A549 (cell line): ENCODE data around the gene PAQR7. TPM values are rescaled to one million over a fixed set of nuclear protein-coding genes. Genes with fewer than 3 reads are reported as not detected.

Experiments
- ATAC-seq, 2 experiments: fragments of 200-7000 bp in 1 of 2; fragments of >200 bp in 1 of 2; cut with Nextera tagmentation in 1 of 2; cut with Tn5 transposase in 1 of 2; 3 replicates each; pipeline versions ENCODE4 v1.8.0 to v1.9.1; 2018 to 2020; ENCODE audit warnings: mild to moderate bottlenecking in 1 of 2, moderate library complexity in 1 of 2
- CTCF ChIA-PET: fragments of 300-600 bp; sonication (Branson Sonifier 250); formaldehyde crosslinking; extraction: SDS; loops from one replicate; lab custom pipeline; 2021; ENCODE audit warnings: antibody characterized with exemption, inconsistent platforms; lab: Yijun Ruan, JAX
- POLR2A ChIA-PET: fragments of 350-600 bp; formaldehyde crosslinking; extraction: SDS; loops from one replicate; lab custom pipeline; 2021; ENCODE audit warnings: antibody characterized with exemption, inconsistent platforms; lab: Yijun Ruan, JAX
- DNase-seq, 2 experiments: peaks; one replicate each; pipeline versions ENCODE4 v3.0.0 to v3.0.0-alpha.2; 2011 to 2016; ENCODE audit warnings: low read depth in 1 of 2, low spot score in 1 of 2
- FAIRE-seq: peaks from 2 replicates; lab custom pipeline; 2011; peaks lifted over from hg19 to GRCh38; lab: Jason Lieb, UNC
- H3K27ac ChIP-seq, 2 experiments: fragments of >200 bp; sonication (Bioruptor Twin); formaldehyde crosslinking; 3 replicates each; pipeline ENCODE4 v1.5.1; 2016 to 2017
- H3K4me1 ChIP-seq: fragments of >200 bp; sonication (Bioruptor Twin); formaldehyde crosslinking; 3 replicates; pipeline ENCODE4 v1.6.1; 2016
- H3K4me2 ChIP-seq: fragments of >200 bp; sonication (Bioruptor Twin); formaldehyde crosslinking; 3 replicates; pipeline ENCODE4 v1.6.1; 2016
- H3K4me3 ChIP-seq: fragments of >200 bp; sonication (Bioruptor Twin); formaldehyde crosslinking; 3 replicates; pipeline ENCODE4 v1.5.1; 2016
- H3K9me3 ChIP-seq: fragments of >200 bp; sonication (Bioruptor Twin); formaldehyde crosslinking; 3 replicates; pipeline ENCODE4 v1.6.1; 2016
- CBX2 ChIP-seq: fragments of 200-600 bp; sonication (generic); IDR thresholded peaks from 2 replicates; pipeline ENCODE4 v1.6.1; 2016; ENCODE audit warnings: low read depth, mild to moderate bottlenecking, borderline replicate concordance
- CEBPB ChIP-seq, 2 experiments: fragments of >200 bp in 1 of 2; sonication (Bioruptor Twin) in 1 of 2; formaldehyde crosslinking in 1 of 2; IDR thresholded peaks; 2 replicates each; pipeline ENCODE4 v1.6.1; 2012 to 2016
- CTCF ChIP-seq: fragments of >200 bp; sonication (Bioruptor Twin); formaldehyde crosslinking; IDR thresholded peaks from 3 replicates; pipeline ENCODE4 v1.5.1; 2016
- EHF ChIP-seq: fragments of 250-450 bp; sonication (Bioruptor Pico); IDR thresholded peaks from 2 replicates; pipeline ENCODE4 v1.5.0; 2020; ENCODE audit warnings: mild to moderate bottlenecking
- HDAC2 ChIP-seq: fragments of 200-600 bp; sonication (generic); IDR thresholded peaks from 2 replicates; pipeline ENCODE4 v1.6.1; 2016
- HOXA7 ChIP-seq: fragments of 250-450 bp; sonication (Bioruptor Pico); IDR thresholded peaks from 2 replicates; pipeline ENCODE4 v1.5.0; 2020; ENCODE audit warnings: mild to moderate bottlenecking, moderate library complexity
- MAZ ChIP-seq: fragments of 150-350 bp; IDR thresholded peaks from 2 replicates; pipeline ENCODE4 v1.6.1; 2014; ENCODE audit warnings: antibody characterized with exemption, low read depth, low read length, borderline replicate concordance
- NR3C1 ChIP-seq: fragments of >200 bp; sonication (Bioruptor Twin); formaldehyde crosslinking; IDR thresholded peaks from 3 replicates; pipeline ENCODE4 v1.6.1; 2017
- RAD21 ChIP-seq, 2 experiments: fragments of >200 bp in 1 of 2; sonication (Bioruptor Twin) in 1 of 2; formaldehyde crosslinking in 1 of 2; IDR thresholded peaks in 1 of 2; conservative IDR thresholded peaks in 1 of 2; 2 replicates in 1 of 2; 3 replicates in 1 of 2; pipeline ENCODE4 v1.6.1; 2012 to 2018; ENCODE audit warnings: inconsistent platforms in 1 of 2
- RFX5 ChIP-seq: fragments of 450-650 bp; IDR thresholded peaks from 2 replicates; pipeline ENCODE4 v1.7.1; 2014; ENCODE audit warnings: antibody characterized with exemption, mild to moderate bottlenecking, moderate library complexity
- WGBS: methylation state at CpG from one replicate; pipeline ENCODE4 v1.1.6; 2017; ENCODE audit errors: missing lambda C conversion rate; 5-methylcytosine and 5-hydroxymethylcytosine counted together
- polyA plus RNA-seq, 4 experiments: library from polyadenylated mRNA; depleted of rRNA in 3 of 4; stranded (reverse); fragments of >200 nt; fragmentation: RNase III in 1 of 4; extraction: RNeasy Plus Mini Kit Qiagen cat#74134 plus additional on column Dnase treatment in 1 of 4; gene quantifications; 2 replicates in 3 of 4; 3 replicates in 1 of 4; pipeline ENCODE4 v1.2.3, GENCODE V29; 2011 to 2017
- small RNA-seq, 6 experiments: library from RNA; depleted of rRNA; stranded (forward); fragments of <200 nt; gene quantifications; one replicate each; pipeline ENCODE3, GENCODE V24; 2012

The PAQR7 gene
- polyA plus RNA-seq, 2 of the 4 experiments (the other 2 are of a cell fraction), result 2.3 to 6.0 TPM

- WGBS, result 94% methylated on average over 7 of the region's 7 CpGs
- H3K4me2 ChIP-seq, result no peak overlapping the region
- TF ChIP-seq MAZ (no peak), RFX5 (no peak), HOXA7 (CRISPR knock-in tag) (no peak), CEBPB (IDR thresholded peaks at IDR 0.05) (no peak)
- peaks cover 8% of the 10 kb centered on the region; the same call in 2 of the 3 replicates for H3K4me1 ChIP-seq
- ATAC-seq, result no peak
- no peak for DNase-seq
- H3K9me3 ChIP-seq, result no peaks in the 10 kb centered on the region
- ChIA-PET POLR2A (no interaction called here), CTCF (interaction anchor here (0.7 to 1.7 kb wide), 4 partner anchors 23 to 205 kb away, joined by 3 to 6 read pairs (median 4); partner anchors contain the start of gene PAFAH2)
- H3K27ac ChIP-seq, result no peak overlapping the region
- H3K4me3 ChIP-seq, result no peak overlapping the region
- no peak for FAIRE-seq
Measured at GRCh38 chr1:25814549-25815087, 60.9 kb downstream of the PAQR7 start.

DNA sequence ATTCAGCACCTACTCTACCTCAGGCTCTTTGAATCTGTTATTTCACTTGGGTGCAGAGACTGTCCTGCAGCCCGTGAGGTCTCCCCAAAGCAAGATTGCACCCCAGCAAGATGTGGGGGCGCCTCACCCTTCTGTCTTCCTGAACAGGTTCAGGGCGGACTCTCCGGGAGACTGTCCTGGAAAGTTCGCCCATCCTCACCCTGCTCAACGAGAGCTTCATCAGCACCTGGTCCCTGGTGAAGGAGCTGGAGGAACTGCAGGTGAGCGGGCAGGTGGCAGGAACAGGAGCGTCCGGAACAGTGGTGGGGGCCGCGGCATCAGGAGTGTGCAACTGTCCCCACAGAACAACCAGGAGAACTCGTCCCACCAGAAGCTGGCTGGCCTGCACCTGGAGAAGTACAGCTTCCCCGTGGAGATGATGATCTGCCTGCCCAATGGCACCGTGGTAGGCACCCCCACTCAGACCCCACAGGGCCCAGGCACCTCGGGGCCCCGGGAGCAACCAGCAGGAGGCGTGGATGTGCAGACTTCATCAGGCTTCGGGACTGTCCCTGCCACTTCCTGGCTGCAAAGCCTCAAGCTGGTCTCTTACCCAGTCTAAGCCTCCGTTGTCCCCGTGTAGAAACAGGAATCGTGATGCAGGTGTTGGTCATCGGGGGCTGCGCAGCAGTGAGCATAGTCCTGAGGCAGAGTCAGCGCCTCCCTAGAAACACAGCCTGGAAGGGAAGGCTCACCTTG, 61.6 kb downstream of the PAQR7 start:
- Histone ChIP-seq H3K4me1 (peaks cover 6% of the 10 kb centered on the region; the same call in 2 of the 3 replicates), H3K27ac (no peak overlapping the region), H3K9me3 (no peaks in the 10 kb centered on the region), H3K4me2 (no peak overlapping the region), H3K4me3 (no peak overlapping the region)
- ChIA-PET CTCF (interaction anchor here (0.9 to 1.7 kb wide), 3 partner anchors 23 to 205 kb away, joined by 3 to 6 read pairs (median 5); partner anchors contain the start of gene PAFAH2), POLR2A (no interaction called here)
- no peak for DNase-seq
- no peak for ATAC-seq
- no peak for FAIRE-seq
- TF ChIP-seq NR3C1 (no peak), CBX2 (no peak), HDAC2 (no peak), RAD21 (conservative IDR thresholded peaks at IDR 0.05 in 1 of 2, IDR thresholded peaks at IDR 0.05 in 1 of 2) (no peak)
- 86% methylated on average over 18 of the region's 24 CpGs for WGBS

DNA sequence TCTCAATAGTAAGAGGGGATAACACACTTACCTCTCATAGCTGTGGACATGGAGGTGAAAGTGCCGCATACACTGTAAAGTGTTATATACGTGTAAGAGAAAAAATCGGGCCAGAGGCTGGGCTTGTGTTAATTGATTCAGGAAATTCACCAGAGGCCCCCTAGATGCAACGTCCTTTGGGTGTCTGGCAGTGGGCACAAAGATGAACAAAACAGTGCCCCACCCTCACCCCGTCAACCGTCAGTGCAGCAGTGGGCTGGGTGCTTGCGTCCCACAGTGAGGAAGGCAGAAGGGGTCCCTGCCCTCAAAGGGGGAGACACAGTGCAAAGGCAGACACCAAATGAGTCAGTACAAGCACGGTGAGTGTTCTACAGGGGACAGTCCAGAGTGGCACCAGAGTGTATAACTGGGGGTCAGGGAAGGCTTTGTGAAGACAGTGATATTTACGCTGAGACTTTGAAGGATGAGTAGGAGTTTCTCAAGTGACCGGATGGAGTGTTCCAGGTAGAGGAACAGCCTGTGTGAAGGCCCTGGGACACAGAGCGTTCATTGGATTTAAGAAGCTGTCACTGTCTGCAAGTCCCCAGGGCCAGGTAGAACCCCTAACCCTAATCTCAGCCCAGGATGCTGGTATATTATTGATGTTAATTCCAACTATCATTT, 62.3 kb downstream of the PAQR7 start:
- TF ChIP-seq CTCF (no peak), EHF (CRISPR knock-in tag) (no peak)
- TF ChIP-seq, all 56 proteins: peak for 0
- Histone ChIP-seq H3K27ac (no peak overlapping the region), H3K4me2 (no peak overlapping the region), H3K4me1 (no peaks in the 10 kb centered on the region), H3K4me3 (no peak overlapping the region), H3K9me3 (no peaks in the 10 kb centered on the region)
- 84% methylated on average over 11 of the region's 11 CpGs for WGBS
- ChIA-PET POLR2A (no interaction called here), CTCF (interaction anchor here (1.3 to 1.4 kb wide), 2 partner anchors 32 to 203 kb away, joined by 3 to 4 read pairs; no protein-coding TSS in a partner anchor)
- ATAC-seq (no peak), FAIRE-seq (no peak), DNase-seq (no peak)

Small RNA genes lying within 50 kb of the gene (small RNA-seq; reads per million reads assigned to genes)
- gene AL033528.1 (0 reads per million in 6 experiments), gene RF00019 (0 reads per million in 6 experiments), gene SNRPFP2 (0 reads per million in 6 experiments)

Other genes with a start within 250 kb of the PAQR7 start
- 16.6 and 30.1 TPM in 2 replicates for gene SELENON, start 75.5 kb downstream of the PAQR7 start, polyA plus RNA-seq (2011; rRNA removed)
- gene SELENON, start 75.5 kb downstream of the PAQR7 start, polyA plus RNA-seq (2017; fragmentation: RNase III; extraction: RNeasy Plus Mini Kit Qiagen cat#74134 plus additional on column Dnase treatment), result 38.8 to 41.1 TPM (median 40.0 TPM) in 3 replicates
- 26.1 and 33.0 TPM in 2 replicates for gene MTFR1L, start 55.8 kb downstream of the PAQR7 start, polyA plus RNA-seq (2011; rRNA removed)
- 24.7 to 26.1 TPM (median 25.9 TPM) in 3 replicates for gene MTFR1L, start 55.8 kb downstream of the PAQR7 start, polyA plus RNA-seq (2017; fragmentation: RNase III; extraction: RNeasy Plus Mini Kit Qiagen cat#74134 plus additional on column Dnase treatment)
- 6.6 and 8.4 TPM in 2 replicates for gene AUNIP, start 16.3 kb downstream of the PAQR7 start, polyA plus RNA-seq (2011; rRNA removed)
- gene AUNIP, start 16.3 kb downstream of the PAQR7 start, polyA plus RNA-seq (2017; fragmentation: RNase III; extraction: RNeasy Plus Mini Kit Qiagen cat#74134 plus additional on column Dnase treatment), result 5.6 to 7.3 TPM (median 6.5 TPM) in 3 replicates
- 75.3 and 82.4 TPM in 2 replicates for gene STMN1, start 30.7 kb upstream of the PAQR7 start, polyA plus RNA-seq (2011; rRNA removed)
- gene STMN1, start 30.7 kb upstream of the PAQR7 start, polyA plus RNA-seq (2017; fragmentation: RNase III; extraction: RNeasy Plus Mini Kit Qiagen cat#74134 plus additional on column Dnase treatment), result 145 to 177 TPM (median 147 TPM) in 3 replicates
- 13.7 and 13.8 TPM in 2 replicates for gene PAFAH2, start 122.4 kb upstream of the PAQR7 start, polyA plus RNA-seq (2011; rRNA removed)
- 6.3 to 7.1 TPM (median 7.0 TPM) in 3 replicates for gene PAFAH2, start 122.4 kb upstream of the PAQR7 start, polyA plus RNA-seq (2017; fragmentation: RNase III; extraction: RNeasy Plus Mini Kit Qiagen cat#74134 plus additional on column Dnase treatment)
- gene EXTL1, start 146.1 kb upstream of the PAQR7 start, polyA plus RNA-seq (2011; rRNA removed), result 0.03 and 0.09 TPM in 2 replicates
- 0.04 to 0.07 TPM in 2 of 3 replicates, not detected in the other for gene EXTL1, start 146.1 kb upstream of the PAQR7 start, polyA plus RNA-seq (2017; fragmentation: RNase III; extraction: RNeasy Plus Mini Kit Qiagen cat#74134 plus additional on column Dnase treatment)
- gene SLC30A2, start 170.4 kb upstream of the PAQR7 start, polyA plus RNA-seq (2011; rRNA removed), result not detected in 2 replicates
- not detected in 3 replicates for gene SLC30A2, start 170.4 kb upstream of the PAQR7 start, polyA plus RNA-seq (2017; fragmentation: RNase III; extraction: RNeasy Plus Mini Kit Qiagen cat#74134 plus additional on column Dnase treatment)
- not detected in 2 replicates for gene TRIM63, start 191.9 kb upstream of the PAQR7 start, polyA plus RNA-seq (2011; rRNA removed)
- gene TRIM63, start 191.9 kb upstream of the PAQR7 start, polyA plus RNA-seq (2017; fragmentation: RNase III; extraction: RNeasy Plus Mini Kit Qiagen cat#74134 plus additional on column Dnase treatment), result not detected in 3 replicates
- 4.3 and 5.6 TPM in 2 replicates for gene PDIK1L, start 236.1 kb upstream of the PAQR7 start, polyA plus RNA-seq (2011; rRNA removed)
- gene PDIK1L, start 236.1 kb upstream of the PAQR7 start, polyA plus RNA-seq (2017; fragmentation: RNase III; extraction: RNeasy Plus Mini Kit Qiagen cat#74134 plus additional on column Dnase treatment), result 1.8 to 2.3 TPM (median 2.0 TPM) in 3 replicates